A549 (cell line): ENCODE data around the gene TCAP. TPM values are rescaled to one million over a fixed set of nuclear protein-coding genes. Genes with fewer than 3 reads are reported as not detected.

Experiments used
- ATAC-seq, 2 experiments: fragments of 200-7000 bp in 1 of 2; fragments of >200 bp in 1 of 2; cut with Nextera tagmentation in 1 of 2; cut with Tn5 transposase in 1 of 2; 3 replicates each; pipeline versions ENCODE4 v1.8.0 to v1.9.1; 2018 to 2020; ENCODE audit warnings: mild to moderate bottlenecking in 1 of 2, moderate library complexity in 1 of 2
- CTCF ChIA-PET: fragments of 300-600 bp; sonication (Branson Sonifier 250); formaldehyde crosslinking; extraction: SDS; loops from one replicate; lab custom pipeline; 2021; ENCODE audit warnings: antibody characterized with exemption, inconsistent platforms; lab: Yijun Ruan, JAX
- POLR2A ChIA-PET: fragments of 350-600 bp; formaldehyde crosslinking; extraction: SDS; loops from one replicate; lab custom pipeline; 2021; ENCODE audit warnings: antibody characterized with exemption, inconsistent platforms; lab: Yijun Ruan, JAX
- DNase-seq, 2 experiments: peaks; one replicate each; pipeline versions ENCODE4 v3.0.0 to v3.0.0-alpha.2; 2011 to 2016; ENCODE audit warnings: low read depth in 1 of 2, low spot score in 1 of 2
- FAIRE-seq: peaks from 2 replicates; lab custom pipeline; 2011; peaks lifted over from hg19 to GRCh38; lab: Jason Lieb, UNC
- H3K27ac ChIP-seq, 2 experiments: fragments of >200 bp; sonication (Bioruptor Twin); formaldehyde crosslinking; 3 replicates each; pipeline ENCODE4 v1.5.1; 2016 to 2017
- H3K4me1 ChIP-seq: fragments of >200 bp; sonication (Bioruptor Twin); formaldehyde crosslinking; 3 replicates; pipeline ENCODE4 v1.6.1; 2016
- H3K4me2 ChIP-seq: fragments of >200 bp; sonication (Bioruptor Twin); formaldehyde crosslinking; 3 replicates; pipeline ENCODE4 v1.6.1; 2016
- H3K4me3 ChIP-seq: fragments of >200 bp; sonication (Bioruptor Twin); formaldehyde crosslinking; 3 replicates; pipeline ENCODE4 v1.5.1; 2016
- H3K9me3 ChIP-seq: fragments of >200 bp; sonication (Bioruptor Twin); formaldehyde crosslinking; 3 replicates; pipeline ENCODE4 v1.6.1; 2016
- ATOH8 ChIP-seq: fragments of 250-450 bp; sonication (Bioruptor Pico); IDR thresholded peaks from 2 replicates; pipeline ENCODE4 v1.5.0; 2020; ENCODE audit warnings: low read depth, mild to moderate bottlenecking, moderate library complexity
- CBX2 ChIP-seq: fragments of 200-600 bp; sonication (generic); IDR thresholded peaks from 2 replicates; pipeline ENCODE4 v1.6.1; 2016; ENCODE audit warnings: low read depth, mild to moderate bottlenecking, borderline replicate concordance
- CHD2 ChIP-seq: fragments of 150-350 bp; IDR thresholded peaks from 2 replicates; pipeline ENCODE4 v1.6.1; 2014; ENCODE audit warnings: low read length; ENCODE audit not compliant: partially characterized antibody
- FOSL2 ChIP-seq, 2 experiments: fragments of 450-650 bp in 1 of 2; fragments of >200 bp in 1 of 2; sonication (Bioruptor Twin) in 1 of 2; formaldehyde crosslinking; IDR thresholded peaks; 2 replicates each; pipeline versions ENCODE4 v1.5.0 to v1.6.1; 2016 to 2020; ENCODE audit warnings: mild to moderate bottlenecking in 1 of 2, moderate library complexity in 1 of 2
- JUN ChIP-seq, 2 experiments: fragments of >200 bp; sonication (Bioruptor Twin); formaldehyde crosslinking; IDR thresholded peaks; 2 replicates in 1 of 2; 3 replicates in 1 of 2; pipeline ENCODE4 v1.6.1; 2016 to 2017
- KDM1A ChIP-seq: fragments of 200-600 bp; sonication (generic); IDR thresholded peaks from 2 replicates; pipeline ENCODE4 v1.6.1; 2016; ENCODE audit warnings: low read depth, mild to moderate bottlenecking
- NFE2L2 ChIP-seq: fragments of 150-350 bp; conservative IDR thresholded peaks from 2 replicates; pipeline ENCODE4 v1.6.1; 2014; ENCODE audit warnings: low read length
- NR3C1 ChIP-seq: fragments of >200 bp; sonication (Bioruptor Twin); formaldehyde crosslinking; IDR thresholded peaks from 3 replicates; pipeline ENCODE4 v1.6.1; 2017
- PHF8 ChIP-seq: fragments of 200-600 bp; sonication (generic); IDR thresholded peaks from 2 replicates; pipeline ENCODE4 v1.6.1; 2016; ENCODE audit warnings: low read depth, mild to moderate bottlenecking, antibody characterized with exemption, moderate library complexity, borderline replicate concordance
- POLR2A ChIP-seq: IDR thresholded peaks from 2 replicates; pipeline ENCODE4 v1.6.1; 2012; ENCODE audit warnings: mild to moderate bottlenecking, low read length
- RARB ChIP-seq: fragments of 250-450 bp; sonication (Bioruptor Pico); IDR thresholded peaks from 2 replicates; pipeline ENCODE4 v1.8.0; 2021; ENCODE audit warnings: mild to moderate bottlenecking, moderate library complexity
- USF2 ChIP-seq: fragments of 450-650 bp; IDR thresholded peaks from 2 replicates; pipeline ENCODE4 v1.6.1; 2014; ENCODE audit warnings: antibody characterized with exemption
- ZNF302 ChIP-seq: fragments of 250-450 bp; sonication (Bioruptor Pico); IDR thresholded peaks from 2 replicates; pipeline ENCODE4 v1.9.0; 2021; ENCODE audit warnings: inconsistent platforms, mild to moderate bottlenecking, moderate library complexity
- WGBS: methylation state at CpG from one replicate; pipeline ENCODE4 v1.1.6; 2017; ENCODE audit errors: missing lambda C conversion rate; 5-methylcytosine and 5-hydroxymethylcytosine counted together
- polyA plus RNA-seq, 4 experiments: library from polyadenylated mRNA; depleted of rRNA in 3 of 4; stranded (reverse); fragments of >200 nt; fragmentation: RNase III in 1 of 4; extraction: RNeasy Plus Mini Kit Qiagen cat#74134 plus additional on column Dnase treatment in 1 of 4; gene quantifications; 2 replicates in 3 of 4; 3 replicates in 1 of 4; pipeline ENCODE4 v1.2.3, GENCODE V29; 2011 to 2017
- TF ChIP-seq, protein P1 (sequence below): fragments of 200-600 bp; sonication (generic); IDR thresholded peaks from 2 replicates; pipeline ENCODE4 v1.6.1; 2016; ENCODE audit warnings: antibody characterized with exemption, mild to moderate bottlenecking, moderate library complexity

Gene TCAP
- polyA plus RNA-seq, 2 of the 4 experiments (the other 2 are of a cell fraction), result 0.41 to 1.2 TPM

- no peaks in the 10 kb centered on the region for H3K9me3 ChIP-seq
- ChIA-PET CTCF (interaction anchor here (0.9 to 50.7 kb wide), 7 partner anchors 8 to 70 kb away, joined by 3 to 1391 read pairs (median 4); partner anchors contain the start of genes MIEN1, PNMT, PPP1R1B and STARD3), POLR2A (no interaction called here)
- no peak overlapping the region for H3K27ac ChIP-seq
- 94% methylated on average over 35 of the region's 35 CpGs for WGBS
- H3K4me1 ChIP-seq, result peaks cover 33% of the 10 kb centered on the region
- no peak for TF ChIP-seq FOSL2 (IDR thresholded peaks at IDR 0.05)
- no peak for TF ChIP-seq FOSL2 (CRISPR knock-in tag; IDR thresholded peaks at IDR 0.05)
- no peak for TF ChIP-seq ATOH8
- TF ChIP-seq, protein P1, sequence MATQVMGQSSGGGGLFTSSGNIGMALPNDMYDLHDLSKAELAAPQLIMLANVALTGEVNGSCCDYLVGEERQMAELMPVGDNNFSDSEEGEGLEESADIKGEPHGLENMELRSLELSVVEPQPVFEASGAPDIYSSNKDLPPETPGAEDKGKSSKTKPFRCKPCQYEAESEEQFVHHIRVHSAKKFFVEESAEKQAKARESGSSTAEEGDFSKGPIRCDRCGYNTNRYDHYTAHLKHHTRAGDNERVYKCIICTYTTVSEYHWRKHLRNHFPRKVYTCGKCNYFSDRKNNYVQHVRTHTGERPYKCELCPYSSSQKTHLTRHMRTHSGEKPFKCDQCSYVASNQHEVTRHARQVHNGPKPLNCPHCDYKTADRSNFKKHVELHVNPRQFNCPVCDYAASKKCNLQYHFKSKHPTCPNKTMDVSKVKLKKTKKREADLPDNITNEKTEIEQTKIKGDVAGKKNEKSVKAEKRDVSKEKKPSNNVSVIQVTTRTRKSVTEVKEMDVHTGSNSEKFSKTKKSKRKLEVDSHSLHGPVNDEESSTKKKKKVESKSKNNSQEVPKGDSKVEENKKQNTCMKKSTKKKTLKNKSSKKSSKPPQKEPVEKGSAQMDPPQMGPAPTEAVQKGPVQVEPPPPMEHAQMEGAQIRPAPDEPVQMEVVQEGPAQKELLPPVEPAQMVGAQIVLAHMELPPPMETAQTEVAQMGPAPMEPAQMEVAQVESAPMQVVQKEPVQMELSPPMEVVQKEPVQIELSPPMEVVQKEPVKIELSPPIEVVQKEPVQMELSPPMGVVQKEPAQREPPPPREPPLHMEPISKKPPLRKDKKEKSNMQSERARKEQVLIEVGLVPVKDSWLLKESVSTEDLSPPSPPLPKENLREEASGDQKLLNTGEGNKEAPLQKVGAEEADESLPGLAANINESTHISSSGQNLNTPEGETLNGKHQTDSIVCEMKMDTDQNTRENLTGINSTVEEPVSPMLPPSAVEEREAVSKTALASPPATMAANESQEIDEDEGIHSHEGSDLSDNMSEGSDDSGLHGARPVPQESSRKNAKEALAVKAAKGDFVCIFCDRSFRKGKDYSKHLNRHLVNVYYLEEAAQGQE, result no peak
- no peak for TF ChIP-seq JUN (IDR thresholded peaks at IDR 0.05)
- TF ChIP-seq CHD2, result no peak
- no peak for TF ChIP-seq KDM1A
- TF ChIP-seq USF2, result no peak
- TF ChIP-seq NFE2L2, result no peak
- TF ChIP-seq CBX2, result no peak
- TF ChIP-seq POLR2A, result no peak
- FAIRE-seq (no peak), ATAC-seq (no peak), DNase-seq (no peak)
- H3K4me3 ChIP-seq, result no peak overlapping the region
- no peak overlapping the region for H3K4me2 ChIP-seq
Observed at GRCh38 chr17:39660397-39661385, 4.5 kb upstream of the TCAP start.

- Histone ChIP-seq H3K4me1 (peaks cover 45% of the 10 kb centered on the region), H3K4me2 (no peak overlapping the region)
- DNase-seq (no peak), ATAC-seq (no peak)
- TF ChIP-seq RARB (no peak), NR3C1 (no peak), KDM1A (0 out of 2 replicates have a peak, but pooled peaks have one; percentile 58), PHF8 (no peak), ZNF302 (CRISPR knock-in tag) (no peak)
- TF ChIP-seq, protein P1, result no peak
- TF ChIP-seq, all 56 proteins: peak for 1
- WGBS, result 80% methylated on average over 8 of the region's 8 CpGs
- FAIRE-seq, result no peak
- H3K4me3 ChIP-seq, result no peak overlapping the region
- ChIA-PET CTCF (interaction anchor here (0.6 to 50.7 kb wide), 4 partner anchors 10 to 113 kb away, joined by 3 to 1391 read pairs (median 16); partner anchors contain the start of genes PPP1R1B and STARD3), POLR2A (no interaction called here)
- no peak overlapping the region for H3K27ac ChIP-seq
- H3K9me3 ChIP-seq, result no peaks in the 10 kb centered on the region
Observed at GRCh38 chr17:39661744-39662541, 3.2 kb upstream of the TCAP start.
